ENCODE results near the gene EMSY.

GRCh38 chr11:76568139-76568538, 123.3 kb downstream of the EMSY start:
- TF ChIP-seq CTCF (IDR thresholded peaks at IDR 0.05; ENCODE audit: low read depth, low read length) (no peak), POLR2A (IDR thresholded peaks at IDR 0.05; ENCODE audit: extremely low read depth, insufficient read length) (no peak)
